ENCODE measurements around the gene DYNLL2.

DYNLL2 gene

DNA sequence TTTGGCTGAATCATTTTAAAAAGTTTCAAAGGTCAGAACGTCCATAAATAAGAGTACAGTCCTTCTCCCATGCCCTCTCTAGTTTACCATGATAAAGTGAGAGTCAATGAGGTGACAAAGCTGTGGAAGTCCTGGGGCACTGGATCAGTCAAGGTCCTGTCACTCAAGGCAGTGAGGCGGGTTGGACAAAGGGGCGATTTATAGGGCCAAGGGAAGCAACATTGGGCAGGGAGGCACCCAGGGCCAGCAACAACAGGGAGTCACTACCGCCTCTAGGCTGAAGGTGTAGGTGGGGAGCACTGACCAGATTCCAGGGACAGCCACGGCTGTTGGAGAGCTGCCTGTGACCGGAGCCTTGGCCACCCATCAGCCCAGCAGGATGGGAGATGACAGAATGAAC, 28.6 kb upstream of the DYNLL2 start:
- no peak overlapping the region for H3K4me3 ChIP-seq (replicated peaks; ENCODE audit: insufficient read depth, low read length)
- peaks cover 4% of the 10 kb centered on the region for H3K27me3 ChIP-seq (ENCODE audit: insufficient read depth, poor library complexity, severe bottlenecking)
- TF ChIP-seq REST (IDR thresholded peaks at IDR 0.05; ENCODE audit: insufficient replicate concordance, low read depth) (no peak), POLR2AphosphoS5 (IDR thresholded peaks at IDR 0.05; ENCODE audit: low read depth) (no peak), CTCF (IDR thresholded peaks at IDR 0.05; ENCODE audit: insufficient read depth, low read length) (no peak), SPI1 (IDR thresholded peaks at IDR 0.05; ENCODE audit: borderline replicate concordance, low read depth) (no peak), GABPA (IDR thresholded peaks at IDR 0.05; ENCODE audit: low read depth) (no peak)
- H3K27ac ChIP-seq (replicated peaks): no peak overlapping the region
- DNase-seq (ENCODE audit: low read depth in 1 of 2, low spot score in 1 of 2): no peak

DNA sequence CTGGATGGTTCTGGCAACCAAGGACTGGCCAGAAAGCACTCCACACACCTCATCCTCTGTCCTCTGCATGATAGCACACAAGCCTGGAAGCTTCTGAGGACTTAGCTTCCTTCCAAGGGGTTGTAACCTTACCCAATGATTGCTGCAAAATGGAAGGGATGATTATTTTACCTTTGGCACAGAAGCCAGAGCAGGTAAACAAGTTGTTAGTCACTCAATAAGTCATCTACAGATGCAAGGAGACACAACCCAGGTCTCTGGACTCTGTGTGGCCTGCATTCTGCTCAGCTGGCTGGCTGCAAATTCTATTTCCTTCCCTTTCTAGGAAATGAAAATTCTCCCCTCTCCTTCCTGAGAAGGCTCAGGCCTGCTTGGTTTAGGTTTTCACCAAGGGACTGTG, 26.7 kb upstream of the DYNLL2 start:
- TF ChIP-seq POLR2AphosphoS5 (IDR thresholded peaks at IDR 0.05; ENCODE audit: low read depth) (no peak), CTCF (IDR thresholded peaks at IDR 0.05; ENCODE audit: insufficient read depth, low read length) (no peak), SPI1 (IDR thresholded peaks at IDR 0.05; ENCODE audit: borderline replicate concordance, low read depth) (no peak), REST (IDR thresholded peaks at IDR 0.05; ENCODE audit: insufficient replicate concordance, low read depth) (no peak), GABPA (IDR thresholded peaks at IDR 0.05; ENCODE audit: low read depth) (no peak)
- peaks cover 4% of the 10 kb centered on the region for H3K27me3 ChIP-seq (ENCODE audit: insufficient read depth, poor library complexity, severe bottlenecking)
- no peak for DNase-seq (ENCODE audit: low read depth in 1 of 2, low spot score in 1 of 2)
- no peak overlapping the region for H3K4me3 ChIP-seq (replicated peaks; ENCODE audit: insufficient read depth, low read length)
- H3K27ac ChIP-seq (replicated peaks): no peak overlapping the region

- TF ChIP-seq CTCF (IDR thresholded peaks at IDR 0.05; ENCODE audit: insufficient read depth, low read length): no peak
- TF ChIP-seq REST (IDR thresholded peaks at IDR 0.05; ENCODE audit: insufficient replicate concordance, low read depth): no peak
- TF ChIP-seq POLR2AphosphoS5 (IDR thresholded peaks at IDR 0.05; ENCODE audit: low read depth): no peak
- TF ChIP-seq GABPA (IDR thresholded peaks at IDR 0.05; ENCODE audit: low read depth): no peak
- no peak for TF ChIP-seq SPI1 (IDR thresholded peaks at IDR 0.05; ENCODE audit: borderline replicate concordance, low read depth)
- Histone ChIP-seq H3K27me3 (ENCODE audit: insufficient read depth, poor library complexity, severe bottlenecking) (no peaks in the 10 kb centered on the region), H3K27ac (replicated peaks) (no peak overlapping the region), H3K4me3 (replicated peaks; ENCODE audit: insufficient read depth, low read length) (no peak overlapping the region)
- DNase-seq (ENCODE audit: low read depth in 1 of 2, low spot score in 1 of 2): no peak
Observed at GRCh38 chr17:58059141-58059540, 24.1 kb upstream of the DYNLL2 start.
